ENCODE measurements around the gene RSPH6A. TPM values are rescaled to one million over a fixed set of nuclear protein-coding genes. Genes with fewer than 3 reads are reported as not detected.

Gene RSPH6A
- polyA plus RNA-seq (2012; rRNA removed) = 0.02 TPM in 1 of 2 replicates, not detected in the other
- polyA plus RNA-seq (2012; cell fraction: cytosol; rRNA removed) = 0.01 TPM in 1 of 2 replicates, not detected in the other
- 0.04 and 0.05 TPM in 2 replicates for polyA plus RNA-seq (2012; cell fraction: nucleus; rRNA removed)

DNA sequence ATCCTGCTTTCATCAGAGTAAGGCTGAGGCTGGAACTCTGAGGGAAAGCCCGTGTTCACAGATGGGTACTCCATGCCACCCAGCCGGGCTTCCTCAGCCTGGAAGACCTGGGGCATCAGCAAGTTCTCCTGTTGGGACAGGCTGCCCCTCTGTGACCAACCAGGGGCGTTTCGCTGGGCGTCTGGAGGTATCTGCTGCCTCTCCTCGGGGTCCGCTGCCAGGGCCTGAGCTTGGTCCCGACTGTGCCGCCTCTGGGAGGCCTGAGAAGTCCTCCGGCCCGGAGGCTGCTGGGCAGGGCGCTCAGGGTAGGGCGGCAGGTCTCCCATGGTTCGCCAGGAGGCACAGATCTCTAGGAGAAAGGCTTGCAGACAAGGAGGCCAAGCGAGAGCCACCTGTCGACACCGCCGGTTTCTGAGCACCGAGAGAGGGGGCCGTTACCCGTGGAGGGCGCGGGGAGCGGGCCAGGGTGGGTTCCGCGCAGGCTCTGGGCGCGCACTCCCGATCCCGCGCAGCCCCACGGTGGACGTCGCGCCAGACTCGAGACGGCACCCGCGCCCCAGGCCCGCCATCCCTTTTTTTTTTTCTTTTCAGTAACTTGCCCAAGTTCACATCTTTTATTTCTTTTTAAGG is at the start of gene RSPH6A:
RSPH6A (minus strand) TSS at position 458 of the 630 bp plus-strand sequence; CDS start at position 326, 132 bp downstream.
- Histone ChIP-seq H3K9me3 (no peaks in the 10 kb centered on the region), H3K79me2 (ENCODE audit: insufficient read depth) (no peaks in the 10 kb centered on the region), H3K4me1 (ENCODE audit: control insufficient read depth in 1 of 2, insufficient read depth in 2 of 2, low read depth in 1 of 2, low read length in 1 of 2) (peaks cover 4 to 9% of the 10 kb centered on the region in 2 experiments; a peak in 1 of 4 replicates), H3K36me3 (replicated peaks in 1 of 2; ENCODE audit: control insufficient read depth in 1 of 2, insufficient read depth in 2 of 2, low read length in 1 of 2) (peaks cover 6% of the 10 kb centered on the region in 2 experiments), H3F3A (replicated peaks; ENCODE audit: insufficient read depth) (peaks cover 9% of the 10 kb centered on the region), H3K27ac (ENCODE audit: low read depth in 2 of 2, low read length in 1 of 2) (no peak within 1 kb of the TSS), H3K4me2 (no peak within 1 kb of the TSS), H3K4me3 (ENCODE audit: low read depth in 2 of 2, low read length in 1 of 2) (peak within 1 kb of the TSS in 1 of 2 experiments; percentile 1; a peak in 1 of 4 replicates), H3K9ac (no peak within 1 kb of the TSS), H3K27me3 (ENCODE audit: insufficient read depth) (no peaks in the 10 kb centered on the region), H2AFZ (ENCODE audit: low read depth) (no peak within 1 kb of the TSS), H3K9me2 (no peaks in the 10 kb centered on the region), H4K20me1 (ENCODE audit: insufficient read depth) (no peaks in the 10 kb centered on the region)
- POLR2A ChIA-PET = no interaction called here
- TF ChIP-seq ELF1 (IDR thresholded peaks at IDR 0.05) = no peak
- TF ChIP-seq, protein P1, sequence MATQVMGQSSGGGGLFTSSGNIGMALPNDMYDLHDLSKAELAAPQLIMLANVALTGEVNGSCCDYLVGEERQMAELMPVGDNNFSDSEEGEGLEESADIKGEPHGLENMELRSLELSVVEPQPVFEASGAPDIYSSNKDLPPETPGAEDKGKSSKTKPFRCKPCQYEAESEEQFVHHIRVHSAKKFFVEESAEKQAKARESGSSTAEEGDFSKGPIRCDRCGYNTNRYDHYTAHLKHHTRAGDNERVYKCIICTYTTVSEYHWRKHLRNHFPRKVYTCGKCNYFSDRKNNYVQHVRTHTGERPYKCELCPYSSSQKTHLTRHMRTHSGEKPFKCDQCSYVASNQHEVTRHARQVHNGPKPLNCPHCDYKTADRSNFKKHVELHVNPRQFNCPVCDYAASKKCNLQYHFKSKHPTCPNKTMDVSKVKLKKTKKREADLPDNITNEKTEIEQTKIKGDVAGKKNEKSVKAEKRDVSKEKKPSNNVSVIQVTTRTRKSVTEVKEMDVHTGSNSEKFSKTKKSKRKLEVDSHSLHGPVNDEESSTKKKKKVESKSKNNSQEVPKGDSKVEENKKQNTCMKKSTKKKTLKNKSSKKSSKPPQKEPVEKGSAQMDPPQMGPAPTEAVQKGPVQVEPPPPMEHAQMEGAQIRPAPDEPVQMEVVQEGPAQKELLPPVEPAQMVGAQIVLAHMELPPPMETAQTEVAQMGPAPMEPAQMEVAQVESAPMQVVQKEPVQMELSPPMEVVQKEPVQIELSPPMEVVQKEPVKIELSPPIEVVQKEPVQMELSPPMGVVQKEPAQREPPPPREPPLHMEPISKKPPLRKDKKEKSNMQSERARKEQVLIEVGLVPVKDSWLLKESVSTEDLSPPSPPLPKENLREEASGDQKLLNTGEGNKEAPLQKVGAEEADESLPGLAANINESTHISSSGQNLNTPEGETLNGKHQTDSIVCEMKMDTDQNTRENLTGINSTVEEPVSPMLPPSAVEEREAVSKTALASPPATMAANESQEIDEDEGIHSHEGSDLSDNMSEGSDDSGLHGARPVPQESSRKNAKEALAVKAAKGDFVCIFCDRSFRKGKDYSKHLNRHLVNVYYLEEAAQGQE (IDR thresholded peaks at IDR 0.05; ENCODE audit: low read depth, low read length) = no peak
- TF ChIP-seq FOXJ3 (CRISPR knock-in tag; IDR thresholded peaks at IDR 0.05) = no peak
- TF ChIP-seq POLR2AphosphoS5 (IDR thresholded peaks at IDR 0.05; ENCODE audit: low read depth, low read length) = no peak
- TF ChIP-seq, protein P2, sequence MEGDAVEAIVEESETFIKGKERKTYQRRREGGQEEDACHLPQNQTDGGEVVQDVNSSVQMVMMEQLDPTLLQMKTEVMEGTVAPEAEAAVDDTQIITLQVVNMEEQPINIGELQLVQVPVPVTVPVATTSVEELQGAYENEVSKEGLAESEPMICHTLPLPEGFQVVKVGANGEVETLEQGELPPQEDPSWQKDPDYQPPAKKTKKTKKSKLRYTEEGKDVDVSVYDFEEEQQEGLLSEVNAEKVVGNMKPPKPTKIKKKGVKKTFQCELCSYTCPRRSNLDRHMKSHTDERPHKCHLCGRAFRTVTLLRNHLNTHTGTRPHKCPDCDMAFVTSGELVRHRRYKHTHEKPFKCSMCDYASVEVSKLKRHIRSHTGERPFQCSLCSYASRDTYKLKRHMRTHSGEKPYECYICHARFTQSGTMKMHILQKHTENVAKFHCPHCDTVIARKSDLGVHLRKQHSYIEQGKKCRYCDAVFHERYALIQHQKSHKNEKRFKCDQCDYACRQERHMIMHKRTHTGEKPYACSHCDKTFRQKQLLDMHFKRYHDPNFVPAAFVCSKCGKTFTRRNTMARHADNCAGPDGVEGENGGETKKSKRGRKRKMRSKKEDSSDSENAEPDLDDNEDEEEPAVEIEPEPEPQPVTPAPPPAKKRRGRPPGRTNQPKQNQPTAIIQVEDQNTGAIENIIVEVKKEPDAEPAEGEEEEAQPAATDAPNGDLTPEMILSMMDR (IDR thresholded peaks at IDR 0.05) = no peak
- TF ChIP-seq GABPA (IDR thresholded peaks at IDR 0.05; ENCODE audit: low read depth) = no peak
- no peak for TF ChIP-seq YY1 (IDR thresholded peaks at IDR 0.05; ENCODE audit: low read depth)
- TF ChIP-seq NRF1 (IDR thresholded peaks at IDR 0.05; ENCODE audit: low read depth, low read length) = no peak
- no peak for TF ChIP-seq RCOR1 (IDR thresholded peaks at IDR 0.05; ENCODE audit: low read length)
- TF ChIP-seq FOXM1 (IDR thresholded peaks at IDR 0.05; ENCODE audit: low read depth) = no peak
- TF ChIP-seq MXI1 (IDR thresholded peaks at IDR 0.05; ENCODE audit: low read depth, low read length) = no peak
- TF ChIP-seq MEF2A (IDR thresholded peaks at IDR 0.05; ENCODE audit: borderline replicate concordance, low read depth) = no peak
- TF ChIP-seq, protein P3, sequence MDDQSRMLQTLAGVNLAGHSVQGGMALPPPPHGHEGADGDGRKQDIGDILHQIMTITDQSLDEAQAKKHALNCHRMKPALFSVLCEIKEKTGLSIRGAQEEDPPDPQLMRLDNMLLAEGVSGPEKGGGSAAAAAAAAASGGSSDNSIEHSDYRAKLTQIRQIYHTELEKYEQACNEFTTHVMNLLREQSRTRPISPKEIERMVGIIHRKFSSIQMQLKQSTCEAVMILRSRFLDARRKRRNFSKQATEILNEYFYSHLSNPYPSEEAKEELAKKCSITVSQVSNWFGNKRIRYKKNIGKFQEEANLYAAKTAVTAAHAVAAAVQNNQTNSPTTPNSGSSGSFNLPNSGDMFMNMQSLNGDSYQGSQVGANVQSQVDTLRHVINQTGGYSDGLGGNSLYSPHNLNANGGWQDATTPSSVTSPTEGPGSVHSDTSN (IDR thresholded peaks at IDR 0.05) = no peak
- CTCF ChIA-PET = interaction anchor here (1.1 to 10.4 kb wide), 4 partner anchors 13 to 69 kb away, joined by 6 to 137 read pairs (median 84); partner anchors contain the start of gene IRF2BP1
- no peak for DNase-seq
- WGBS (ENCODE audit: low lambda C conversion rate) = 96% methylated on average over 15 of the region's 40 CpGs
